Ovary (tissue), 9 donors: ENCODE measurements around the gene FBXL16. TPM values are rescaled to one million over a fixed set of nuclear protein-coding genes. Genes with fewer than 3 reads are reported as not detected.

Experiments used
- DNase-seq, 5 donors: peaks; one replicate each; pipeline ENCODE4 v3.0.0-alpha.2; 2019 to 2020
- H3K27ac ChIP-seq, 2 donors: fragments of 200-600 bp; one replicate each; pipeline versions ENCODE4 v1.5.1 to v1.8.0; 2019 to 2022
- H3K27me3 ChIP-seq: fragments of 200-600 bp; one replicate; pipeline ENCODE4 v1.8.0; 2022
- H3K36me3 ChIP-seq: fragments of 200-600 bp; sonication (generic); one replicate; pipeline ENCODE4 v1.5.1; 2019
- H3K4me1 ChIP-seq: one replicate; pipeline ENCODE4 v1.8.1; 2013; ENCODE audit warnings: mild to moderate bottlenecking, moderate library complexity; ENCODE audit not compliant: insufficient read depth
- H3K4me3 ChIP-seq: fragments of 200-600 bp; sonication (generic); one replicate; pipeline ENCODE4 v1.5.1; 2017
- H3K9me3 ChIP-seq, 2 donors: fragments of 200-600 bp in 1 of 2; sonication (generic) in 1 of 2; one replicate each; pipeline versions ENCODE4 v1.5.1 to v1.8.1; 2013 to 2019; ENCODE audit warnings: mild to moderate bottlenecking in 1 of 2, moderate library complexity in 1 of 2
- EP300 ChIP-seq: sonication (generic); formaldehyde crosslinking; IDR thresholded peaks from one replicate; pipeline ENCODE4 v1.6.1; 2017; ENCODE audit warnings: antibody characterized with exemption
- POLR2A ChIP-seq: fragments of 450-650 bp; IDR thresholded peaks from one replicate; pipeline ENCODE4 v1.6.1; 2017; ENCODE audit warnings: antibody characterized with exemption, mild to moderate bottlenecking, moderate library complexity
- WGBS, 3 donors: extraction: QIAGEN DNeasy Blood & Tissue Kit in 1 of 3; methylation state at CpG; one replicate each; pipeline versions ENCODE4 v1.1.5 to v1.1.7; 2013 to 2017; 5-methylcytosine and 5-hydroxymethylcytosine counted together
- intact Hi-C, 4 donors: fragments of 100-400 bp; cut with DNase I; formaldehyde crosslinking; loops; one replicate each; pipeline versions ENCODE4 v1.11.0 to v1.15.1; 2022 to 2023
- polyA plus RNA-seq, 2 donors: library from polyadenylated mRNA; stranded (reverse); fragments of 200-250 nt in 1 of 2; fragments of 350-450 nt in 1 of 2; fragmentation: Illumina TruSeq in 1 of 2; extraction: RNeasy Lipid Tissue Mini Kit (QIAGEN cat#74804) in 1 of 2; gene quantifications; one replicate each; pipeline ENCODE4 v1.2.3, GENCODE V29; 2013 to 2014
- total RNA-seq, 7 donors: library from RNA; depleted of rRNA in 2 of 7; stranded (reverse); fragments of >200 nt in 2 of 7; fragmentation: NEBNext Ultra II Directional in 3 of 7; extraction: Animal tissue kit (Norgen Biotek cat#: 25700) in 3 of 7; gene quantifications; one replicate each; pipeline versions ENCODE4 v1.1.0 to v1.2.4, GENCODE V29; 2016 to 2023
- TF ChIP-seq, protein P1 (sequence below), 3 donors: fragments of 450-650 bp in 2 of 3; fragments of 200-600 bp in 1 of 3; IDR thresholded peaks; one replicate each; pipeline versions ENCODE4 v1.5.1 to v1.8.0; 2016 to 2022; ENCODE audit warnings: antibody characterized with exemption in 3 of 3, mild to moderate bottlenecking in 1 of 3
- donor health status: DM: no; HTN: no; CAD: no; lungs with moderate emphysema.
- donor health status: DM: no; HTN: no; CAD: no.
- donor health status: Bipolar disorder and iron deficiency.
- donor health status: DM: yes; HTN: yes; CAD: no.
- donor health status: DM: no; HTN: no; CAD: no.
- donor health status: DM: yes; HTN: yes; CAD: no.

The FBXL16 gene
- total and polyA plus RNA-seq, 9 donors = 0.22 to 2.5 (median 0.95) TPM; not detected in 1

DNA sequence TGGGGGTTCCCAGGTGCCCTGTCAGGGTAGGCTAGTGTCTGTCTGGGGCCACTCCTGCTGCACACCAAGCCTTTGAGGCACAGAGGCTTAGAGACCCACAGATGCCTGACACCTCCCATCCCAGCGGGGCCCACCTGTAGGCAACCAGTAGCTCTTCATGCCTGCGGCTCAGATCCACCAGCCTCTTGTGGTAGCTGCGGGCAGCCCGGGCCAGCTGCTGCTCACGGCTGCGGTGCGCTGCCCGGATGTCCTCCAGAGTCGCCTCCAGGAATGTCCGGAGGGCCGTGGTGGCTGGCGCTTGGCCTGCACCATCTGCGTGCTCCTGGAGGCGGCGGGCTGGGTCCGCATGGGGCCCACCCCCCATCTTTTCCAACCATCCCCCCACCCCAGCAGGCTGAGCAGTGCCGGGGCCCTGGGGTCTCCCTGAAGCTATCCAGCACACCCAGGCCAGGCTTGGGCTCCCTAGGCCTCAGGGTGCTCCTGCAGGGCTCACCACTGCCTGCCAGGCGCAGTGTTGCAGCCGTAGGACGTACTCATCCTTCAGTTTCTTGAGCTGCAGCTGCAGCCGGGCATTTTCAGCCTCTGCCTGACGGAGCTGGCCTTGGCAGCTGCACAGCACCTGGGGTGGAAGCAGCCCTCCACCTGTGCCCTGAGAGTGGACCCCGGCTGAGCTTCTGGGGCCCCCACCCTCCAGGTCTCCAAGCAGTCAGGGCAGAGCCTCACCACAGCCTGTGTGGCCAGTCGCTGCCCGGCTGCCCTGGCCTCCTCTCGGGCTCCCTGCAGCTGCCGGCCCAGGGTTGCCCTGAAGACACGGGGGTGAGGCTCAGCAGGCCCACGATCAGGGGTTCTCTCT is 18.8 kb upstream of the FBXL16 start:
- H3K4me1 ChIP-seq = peaks cover 22% of the 10 kb centered on the region
- no peak overlapping the region for H3K4me3 ChIP-seq
- WGBS, 3 donors = 43 to 63% (median 50%) methylated on average over 25 to 29 of the region's 29 CpGs
- no peak for TF ChIP-seq POLR2A
- TF ChIP-seq, protein P1, sequence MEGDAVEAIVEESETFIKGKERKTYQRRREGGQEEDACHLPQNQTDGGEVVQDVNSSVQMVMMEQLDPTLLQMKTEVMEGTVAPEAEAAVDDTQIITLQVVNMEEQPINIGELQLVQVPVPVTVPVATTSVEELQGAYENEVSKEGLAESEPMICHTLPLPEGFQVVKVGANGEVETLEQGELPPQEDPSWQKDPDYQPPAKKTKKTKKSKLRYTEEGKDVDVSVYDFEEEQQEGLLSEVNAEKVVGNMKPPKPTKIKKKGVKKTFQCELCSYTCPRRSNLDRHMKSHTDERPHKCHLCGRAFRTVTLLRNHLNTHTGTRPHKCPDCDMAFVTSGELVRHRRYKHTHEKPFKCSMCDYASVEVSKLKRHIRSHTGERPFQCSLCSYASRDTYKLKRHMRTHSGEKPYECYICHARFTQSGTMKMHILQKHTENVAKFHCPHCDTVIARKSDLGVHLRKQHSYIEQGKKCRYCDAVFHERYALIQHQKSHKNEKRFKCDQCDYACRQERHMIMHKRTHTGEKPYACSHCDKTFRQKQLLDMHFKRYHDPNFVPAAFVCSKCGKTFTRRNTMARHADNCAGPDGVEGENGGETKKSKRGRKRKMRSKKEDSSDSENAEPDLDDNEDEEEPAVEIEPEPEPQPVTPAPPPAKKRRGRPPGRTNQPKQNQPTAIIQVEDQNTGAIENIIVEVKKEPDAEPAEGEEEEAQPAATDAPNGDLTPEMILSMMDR (IDR thresholded peaks at IDR 0.05) = no peak
- TF ChIP-seq EP300 = no peak
- H3K27me3 ChIP-seq = peaks cover 15% of the 10 kb centered on the region
- intact Hi-C loops = no loop called here
- no peaks in the 10 kb centered on the region for H3K36me3 ChIP-seq
- no peaks in the 10 kb centered on the region for H3K9me3 ChIP-seq
- no peak for DNase-seq
- no peak overlapping the region for H3K27ac ChIP-seq

DNA sequence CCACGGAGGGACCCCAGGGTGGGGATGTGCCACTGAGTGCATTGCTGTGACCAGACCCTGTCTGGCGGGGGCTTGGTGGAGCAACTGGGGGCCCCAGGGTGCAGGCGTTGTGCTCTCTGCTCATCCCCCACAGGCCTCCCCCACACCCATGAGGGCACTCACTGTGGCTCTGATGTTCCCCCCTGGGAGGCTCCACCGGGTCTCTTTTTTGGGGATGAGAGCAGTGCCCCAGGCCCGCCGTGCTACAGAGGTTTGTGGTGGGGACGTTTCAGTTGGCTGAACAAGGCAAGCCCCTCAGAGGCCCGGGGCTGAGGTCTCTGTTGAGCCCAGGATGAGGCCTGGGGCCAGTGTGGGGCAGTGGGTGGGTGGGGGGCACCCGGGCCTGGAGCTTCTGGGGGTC is 18.1 kb upstream of the FBXL16 start:
- Histone ChIP-seq H3K4me3 (no peak overlapping the region), H3K9me3 (no peaks in the 10 kb centered on the region), H3K4me1 (peaks cover 22% of the 10 kb centered on the region), H3K27ac (no peak overlapping the region), H3K27me3 (peaks cover 15% of the 10 kb centered on the region), H3K36me3 (no peaks in the 10 kb centered on the region)
- intact Hi-C loops = no loop called here
- 70 to 81% (median 77%) methylated on average over 9 of the region's 9 CpGs for WGBS, 3 donors
- DNase-seq = no peak
- TF ChIP-seq, protein P1 (IDR thresholded peaks at IDR 0.05) = no peak
- TF ChIP-seq POLR2A (no peak), EP300 (no peak)

DNA sequence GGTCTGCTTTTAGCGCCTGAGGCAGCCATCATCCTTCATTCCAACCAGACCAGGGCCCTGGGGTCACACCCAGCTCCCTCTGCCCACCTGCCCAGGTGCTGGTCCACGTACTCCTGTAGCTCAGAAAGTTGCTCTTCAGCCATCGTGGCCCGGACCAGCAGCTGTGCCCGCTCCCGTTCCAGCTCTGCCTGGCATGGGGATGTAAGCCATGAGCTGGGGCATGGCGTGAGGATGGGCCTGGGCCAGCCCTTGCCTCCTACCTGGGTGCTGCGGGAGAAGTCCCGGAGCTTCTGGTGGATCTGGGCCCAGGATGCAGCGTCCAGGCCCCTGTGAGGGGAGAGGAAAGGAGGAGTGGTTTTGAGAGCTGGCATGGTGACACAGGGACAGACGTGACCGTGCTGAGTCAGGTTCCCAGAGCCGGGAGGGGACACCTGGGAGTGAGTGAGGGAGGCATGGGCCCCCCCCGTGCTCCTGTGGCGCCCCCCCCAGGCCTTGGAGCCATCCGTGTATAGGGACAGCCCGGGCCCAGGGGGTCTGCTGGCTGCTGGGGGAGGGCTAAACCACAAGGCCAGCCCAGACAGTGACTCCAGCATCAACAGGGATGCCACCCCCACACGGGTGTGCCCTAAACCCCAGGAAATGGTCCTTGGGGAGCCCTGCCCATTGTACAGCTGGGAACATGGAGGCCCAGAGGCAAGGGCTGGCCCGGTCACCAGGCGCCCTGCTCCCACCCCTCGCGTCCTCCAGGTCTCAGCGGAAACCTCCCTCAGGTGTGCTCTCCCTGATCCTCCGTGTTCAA is 17.4 kb upstream of the FBXL16 start:
- Histone ChIP-seq H3K27ac (no peak overlapping the region), H3K27me3 (peaks cover 14% of the 10 kb centered on the region), H3K9me3 (no peaks in the 10 kb centered on the region), H3K4me1 (peaks cover 20% of the 10 kb centered on the region), H3K36me3 (no peaks in the 10 kb centered on the region), H3K4me3 (no peak overlapping the region)
- TF ChIP-seq EP300 = no peak
- TF ChIP-seq, protein P1 (IDR thresholded peaks at IDR 0.05) = no peak
- no peak for TF ChIP-seq POLR2A
- WGBS, 3 donors = 80 to 84% (median 84%) methylated on average over 23 to 24 of the region's 24 CpGs
- intact Hi-C loops = no loop called here
- DNase-seq = no peak

DNA sequence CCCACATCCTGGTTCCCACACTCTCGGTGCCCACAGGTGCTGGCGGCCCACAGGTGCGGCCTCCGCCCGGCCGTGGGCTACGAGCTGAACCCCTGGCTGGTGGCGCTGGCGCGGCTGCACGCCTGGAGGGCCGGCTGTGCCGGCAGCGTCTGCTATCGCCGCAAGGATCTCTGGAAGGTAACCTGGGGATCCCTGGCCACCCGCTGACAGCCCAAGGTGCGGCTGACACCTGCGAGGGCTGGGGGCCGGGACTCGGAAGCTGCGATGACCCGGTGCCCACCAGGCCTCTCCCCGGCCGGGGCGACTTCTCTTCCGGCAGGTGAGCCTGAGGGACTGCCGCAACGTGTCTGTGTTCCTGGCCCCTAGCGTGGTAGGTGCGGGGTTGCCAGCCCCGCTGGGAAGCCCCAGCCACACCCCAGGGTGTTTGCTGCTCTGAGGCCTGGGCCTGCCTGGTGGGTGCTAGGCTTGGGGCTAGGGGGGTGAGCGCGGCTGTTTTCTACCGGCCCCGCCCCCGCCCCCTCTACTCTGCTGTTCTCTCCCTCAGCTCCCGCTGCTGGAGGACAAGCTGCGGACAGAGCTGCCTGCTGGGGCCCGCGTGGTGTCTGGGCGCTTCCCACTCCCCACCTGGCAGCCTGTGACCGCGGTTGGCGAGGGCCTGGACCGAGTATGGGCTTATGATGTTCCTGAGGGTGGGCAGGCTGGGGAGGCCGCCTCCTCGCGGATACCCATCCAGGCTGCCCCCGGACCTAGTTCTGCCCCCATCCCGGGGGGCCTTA is 16.4 kb upstream of the FBXL16 start:
- Histone ChIP-seq H3K4me1 (peaks cover 13% of the 10 kb centered on the region), H3K27me3 (peaks cover 4% of the 10 kb centered on the region), H3K27ac (peak overlapping the region in 1 of 2 donors; percentile 86), H3K9me3 (no peaks in the 10 kb centered on the region), H3K4me3 (peak overlapping the region; percentile 47), H3K36me3 (no peaks in the 10 kb centered on the region)
- TF ChIP-seq EP300 (no peak), POLR2A (no peak)
- TF ChIP-seq, protein P1 (IDR thresholded peaks at IDR 0.05) = no peak
- DNase-seq = no peak
- intact Hi-C loops = no loop called here
- 79 to 81% (median 80%) methylated on average over 40 to 51 of the region's 51 CpGs for WGBS, 3 donors
